SW 1271 (cell line): Measurements from ENCODE around the gene ING3.
A peak's percentile ranks its signal among the peaks of the same experiment; 100 is the strongest.

Source experiments
- DNase-seq, 2 experiments: peaks; one replicate each; lab custom pipeline; 2025; lab: John Stamatoyannopoulos, UW

ING3 gene

GRCh38 chr7:120989257-120990220 is 39.0 kb downstream of the ING3 start:
- no peak for DNase-seq

GRCh38 chr7:120990468-120991118 is 40.0 kb downstream of the ING3 start:
- DNase-seq = no peak

DNA sequence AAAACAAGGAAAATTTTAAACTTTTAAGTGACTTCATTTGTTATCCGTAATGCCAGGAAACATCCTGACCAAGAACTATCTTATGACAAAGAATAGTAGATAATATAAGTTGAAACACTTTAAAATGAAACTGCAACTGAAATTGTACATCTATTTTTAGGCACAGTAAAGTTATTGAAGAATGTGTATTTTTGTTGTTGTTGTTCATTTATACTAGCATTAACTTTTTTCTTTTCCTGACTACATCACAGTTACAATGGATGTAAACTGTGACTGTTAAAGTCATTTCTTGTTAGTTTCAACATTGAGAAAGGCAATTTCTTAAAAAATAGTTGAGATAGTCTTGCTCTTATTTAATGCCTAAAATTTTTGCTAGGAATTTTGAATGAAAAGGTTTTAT is 40.6 kb downstream of the ING3 start:
- DNase-seq = no peak

DNA sequence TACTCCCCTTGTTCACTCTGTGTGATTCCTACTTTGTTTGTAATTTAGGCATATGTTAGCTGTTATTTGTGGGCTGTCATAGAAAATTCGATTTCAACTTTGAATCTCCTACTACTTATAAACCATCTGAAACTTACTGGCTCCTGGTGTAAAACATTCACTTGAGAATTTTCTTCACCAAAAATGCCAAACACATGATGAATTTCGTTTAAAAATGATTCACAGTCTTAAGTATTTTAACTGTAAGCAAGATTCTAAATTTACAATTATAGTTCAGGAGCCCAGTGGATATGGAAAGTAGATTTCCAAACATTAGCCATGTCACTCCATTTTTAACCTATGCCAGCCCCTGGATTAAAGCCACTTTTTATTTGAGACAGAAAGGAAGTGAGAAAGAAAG is 41.0 kb downstream of the ING3 start:
- no peak for DNase-seq

DNA sequence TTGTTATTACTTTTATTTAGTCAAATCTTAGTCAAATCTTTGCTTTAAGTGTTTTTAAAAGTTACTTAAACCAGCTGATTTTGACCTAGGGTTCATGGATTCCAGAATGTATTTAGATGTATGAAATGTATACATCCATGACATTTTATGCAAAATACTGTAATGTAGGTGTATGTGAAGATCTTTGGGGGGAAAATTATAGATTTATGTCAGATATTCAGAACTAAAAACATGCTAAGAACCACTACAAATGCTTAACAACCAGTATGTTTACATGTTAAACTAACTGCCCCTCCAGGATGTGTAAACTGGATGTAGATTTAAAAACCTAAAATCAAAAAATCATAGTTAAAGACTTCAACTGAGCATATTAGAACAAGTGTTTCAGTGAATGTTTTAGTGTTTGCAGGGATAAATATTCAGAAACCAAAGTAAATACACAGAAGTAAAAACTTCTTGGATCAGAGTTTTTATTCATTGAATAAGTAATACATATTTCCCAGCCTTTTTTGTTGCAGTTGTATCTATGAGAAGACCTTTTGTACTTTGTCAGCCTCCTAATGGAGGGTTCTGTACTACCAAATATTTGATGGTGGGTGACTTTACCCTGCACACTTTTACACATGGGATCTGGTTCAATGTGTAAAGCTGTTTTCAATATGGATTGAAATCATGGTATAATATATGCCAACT is 41.8 kb downstream of the ING3 start:
- DNase-seq = no peak

DNA sequence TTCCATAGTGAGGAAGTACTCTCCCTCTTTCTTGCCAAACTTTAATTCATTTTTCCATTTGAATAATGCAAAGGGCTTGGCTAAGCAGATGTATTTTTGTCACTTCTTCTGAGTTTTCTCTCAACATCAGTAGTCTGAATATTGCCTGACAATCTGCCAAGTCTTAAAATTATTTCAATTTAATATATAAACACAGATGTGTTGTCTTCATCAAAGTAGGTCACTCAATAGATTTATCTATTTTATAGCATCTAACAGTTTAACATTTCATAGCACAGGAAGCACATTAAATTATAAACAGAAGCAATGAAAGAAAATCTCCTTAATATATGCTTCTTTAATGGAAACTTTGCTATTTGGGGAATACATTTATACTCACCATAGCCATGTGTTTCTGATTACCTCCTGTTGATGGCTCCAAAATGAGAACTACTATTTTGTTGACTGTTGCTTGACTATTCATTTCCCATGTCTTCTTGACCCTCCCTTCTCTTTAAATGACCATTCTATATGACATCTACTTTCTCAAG is 42.5 kb downstream of the ING3 start:
- no peak for DNase-seq

DNA sequence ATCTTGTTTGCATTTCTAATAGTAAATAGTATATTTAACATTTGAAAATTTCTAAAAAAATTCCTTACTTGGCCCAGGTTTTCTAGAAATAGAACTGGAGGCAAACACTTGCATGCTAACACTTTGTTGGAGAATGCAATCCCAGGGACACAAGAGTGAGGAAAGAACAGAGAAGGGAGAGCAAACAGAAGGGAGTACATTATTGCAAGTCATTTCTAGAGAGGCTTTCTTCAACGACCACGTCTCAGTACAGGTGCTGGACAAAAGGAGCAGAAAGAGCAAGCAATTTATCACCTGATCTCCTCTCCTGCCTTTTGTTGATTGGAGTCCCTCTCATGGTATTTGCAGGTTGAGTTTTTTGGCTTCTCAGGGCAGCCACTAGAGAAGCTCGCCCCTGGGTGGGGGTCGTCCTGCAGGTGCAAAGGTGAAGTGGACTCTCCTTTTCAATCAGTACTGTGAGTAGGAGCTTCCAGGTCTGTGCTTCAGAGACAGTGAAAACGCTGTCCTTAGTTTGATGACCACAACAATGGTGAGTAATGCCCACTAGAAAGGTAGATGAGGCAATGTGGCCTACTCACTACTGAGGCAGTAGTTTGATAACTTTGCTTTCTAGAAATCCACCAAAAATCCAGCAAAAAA is 43.1 kb downstream of the ING3 start:
- no peak for DNase-seq

DNA sequence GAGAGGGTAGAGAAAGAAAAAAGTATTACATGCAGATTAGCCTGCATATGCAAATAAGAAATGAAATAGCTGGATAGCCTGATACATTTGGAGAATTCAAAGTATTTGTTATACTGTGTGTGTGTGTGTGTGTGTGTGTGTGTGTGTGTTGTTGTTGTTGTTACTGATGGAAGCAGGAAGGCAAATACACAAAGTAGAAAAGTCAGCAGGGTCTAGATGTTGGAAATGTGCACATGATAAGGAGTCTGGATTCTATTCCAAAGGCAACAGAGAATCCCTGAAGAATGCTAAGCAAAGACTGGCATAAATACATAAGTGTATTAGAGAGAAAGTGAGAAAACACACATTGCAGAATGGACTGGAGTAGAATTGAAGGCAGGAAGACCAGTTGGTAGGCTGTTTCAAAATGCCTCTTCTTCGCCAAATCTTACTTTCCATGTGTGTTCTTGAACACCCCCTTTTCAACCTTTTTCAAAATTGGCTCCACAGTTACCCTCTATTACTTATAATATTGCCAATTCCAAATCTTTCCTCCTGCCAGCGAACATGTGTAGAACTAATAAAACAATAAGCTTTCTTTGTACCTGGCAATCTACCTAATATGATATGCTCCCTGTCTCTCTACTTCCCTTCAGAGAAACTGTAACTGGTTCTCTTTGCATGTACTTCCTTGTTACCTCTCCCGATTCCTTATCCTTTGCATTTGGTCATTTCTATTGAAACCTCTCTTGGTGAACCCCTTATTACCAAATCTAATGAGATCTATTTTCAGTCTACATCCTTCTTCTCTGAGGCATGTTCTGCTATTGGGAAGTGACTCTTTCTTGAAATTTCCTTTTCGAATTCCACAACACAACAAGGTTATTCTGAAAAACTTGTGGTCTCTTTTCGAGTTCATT is 44.2 kb downstream of the ING3 start:
- DNase-seq = no peak

DNA sequence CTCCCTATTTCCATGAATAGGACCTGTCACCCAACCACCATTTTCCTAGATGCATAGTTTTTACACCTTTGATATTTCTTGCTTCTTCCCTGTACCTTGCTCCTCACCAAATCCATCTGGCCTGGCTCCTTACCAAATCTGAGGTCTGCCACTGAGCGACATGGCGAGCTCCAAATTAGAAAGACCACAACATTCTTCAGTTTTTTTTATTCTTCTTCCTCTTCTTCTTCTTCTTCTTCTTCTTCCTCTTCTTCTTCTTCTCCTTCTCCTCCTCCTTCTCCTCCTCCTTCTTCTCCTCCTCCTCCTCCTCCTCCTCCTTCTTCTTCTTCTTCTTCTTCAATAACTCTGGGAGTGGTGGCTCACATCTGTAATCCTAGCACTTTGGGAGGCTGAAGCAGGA is 45.1 kb downstream of the ING3 start:
- DNase-seq = no peak

GRCh38 chr7:120996333-120996987 is 45.9 kb downstream of the ING3 start:
- DNase-seq = peak in 1 of 2 experiments; percentile 47

DNA sequence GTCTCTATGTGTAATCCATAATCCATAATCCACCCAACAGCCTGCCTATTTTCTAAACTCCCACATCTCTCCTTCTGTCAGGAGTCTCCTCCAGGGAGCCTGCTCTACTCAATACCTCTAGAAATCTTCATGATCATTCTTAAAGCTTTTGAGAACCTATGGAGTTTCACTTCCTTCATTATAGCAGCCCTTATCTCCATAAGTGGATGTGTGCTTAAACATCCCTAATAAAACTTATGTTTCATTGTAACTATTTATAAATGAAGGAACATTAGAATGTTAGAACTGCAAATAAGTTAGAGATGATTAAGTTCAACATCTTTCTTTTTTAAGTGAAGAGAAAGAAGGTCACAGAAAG is 46.4 kb downstream of the ING3 start:
- no peak for DNase-seq

- DNase-seq = no peak
Observed at GRCh38 chr7:120997882-120998474, 47.4 kb downstream of the ING3 start.

- DNase-seq = no peak
Observed at GRCh38 chr7:120998520-120998919, 47.9 kb downstream of the ING3 start.

DNA sequence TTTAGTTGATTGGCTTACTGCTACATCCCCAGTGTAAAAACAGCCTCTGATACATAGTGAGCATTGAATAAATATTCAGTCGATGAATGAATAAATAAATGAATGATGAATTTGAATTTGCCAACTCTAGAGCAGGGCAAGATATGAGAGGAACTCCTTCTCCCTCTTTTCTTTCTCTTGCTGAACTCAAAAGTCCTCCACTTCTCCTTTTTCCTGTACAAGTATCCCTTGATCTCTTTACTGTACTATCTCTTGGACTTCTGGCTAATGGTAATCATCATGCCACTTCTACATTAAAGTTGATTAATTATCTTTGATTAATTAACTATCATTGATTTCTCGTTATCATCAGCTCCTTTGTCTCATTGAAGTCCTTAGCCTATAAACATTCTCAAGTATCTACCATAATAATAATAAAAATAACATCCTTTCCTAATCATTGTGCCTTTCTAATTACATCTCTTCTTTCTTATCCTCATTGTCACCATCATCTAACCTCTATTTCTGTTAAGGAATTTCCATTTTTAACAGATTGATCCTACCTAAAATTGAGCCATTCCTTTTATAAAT is 48.5 kb downstream of the ING3 start:
- DNase-seq = no peak

DNA sequence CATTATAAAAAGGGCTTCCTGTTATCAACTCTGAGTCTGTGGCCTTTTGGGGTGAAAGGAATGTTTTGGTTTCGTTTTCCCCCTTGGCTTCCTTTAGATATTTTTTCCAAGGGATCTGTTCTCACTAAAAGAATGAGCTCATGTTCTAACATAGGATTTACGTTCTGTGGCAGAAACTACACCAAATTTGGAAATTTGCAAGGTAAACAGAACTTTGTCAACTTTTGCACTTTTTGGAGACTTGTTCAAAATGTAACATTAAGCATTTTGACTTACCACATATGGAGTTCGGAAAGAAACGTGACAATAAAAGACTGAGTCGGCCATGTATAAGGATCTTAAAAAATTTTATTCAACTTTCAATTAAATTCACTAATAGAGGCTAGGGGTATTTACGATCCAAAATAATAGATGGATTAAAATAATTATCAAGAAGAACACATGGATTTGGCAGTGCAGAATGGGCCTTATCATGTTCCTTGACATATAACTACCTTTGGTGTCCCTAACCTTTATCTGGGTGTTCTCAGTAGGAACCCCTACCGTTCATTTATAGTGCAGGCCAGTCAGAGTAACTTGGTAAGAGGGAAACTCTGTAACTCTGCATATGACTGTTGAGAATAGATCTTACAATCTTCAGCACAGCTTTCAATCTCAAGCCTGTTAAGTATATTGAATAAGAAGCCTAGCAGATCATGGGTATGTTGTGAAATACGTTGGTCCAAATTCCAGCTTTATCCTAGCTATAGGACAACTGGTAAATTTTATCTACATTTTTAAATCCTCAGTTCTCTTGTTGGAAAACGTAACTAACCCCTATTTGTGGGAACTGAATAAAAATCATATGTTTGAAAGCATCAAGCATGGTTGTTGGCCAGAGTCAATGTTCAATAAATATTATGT is 49.8 kb downstream of the ING3 start:
- DNase-seq = no peak

GRCh38 chr7:121001234-121001906 is 50.8 kb downstream of the ING3 start:
- DNase-seq = no peak

DNA sequence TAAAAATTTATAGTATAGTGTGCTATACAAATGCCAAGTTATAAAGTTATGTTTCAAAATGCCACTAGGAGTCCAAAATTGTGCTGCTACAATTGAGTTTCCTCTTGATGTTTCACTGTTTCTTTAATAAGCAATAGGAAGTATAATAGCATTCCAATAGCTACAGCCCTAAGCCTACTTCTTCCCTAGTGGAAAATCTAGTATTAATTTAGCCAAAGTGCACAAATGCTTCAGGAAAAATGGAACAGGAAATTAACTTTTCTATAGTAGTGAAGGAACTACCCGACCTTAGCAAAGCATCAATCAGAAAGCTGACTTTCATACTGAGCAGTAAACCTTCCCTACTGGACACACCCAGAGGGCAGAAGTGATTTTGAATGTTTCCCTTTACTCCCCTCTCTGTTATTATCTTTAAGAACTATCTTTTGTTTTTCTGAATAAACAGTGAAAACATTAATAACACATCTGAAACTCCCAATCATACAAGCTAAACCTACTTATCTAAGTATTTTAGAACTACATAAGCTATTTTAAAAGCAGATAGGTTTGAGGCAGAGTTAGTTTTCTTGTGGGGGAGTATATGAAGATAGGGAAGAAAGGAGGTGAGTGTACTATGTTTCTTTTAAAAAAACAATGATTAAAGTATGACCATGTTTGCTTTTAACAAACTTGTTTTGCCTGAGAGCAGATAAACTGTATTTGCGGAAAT is 51.6 kb downstream of the ING3 start:
- no peak for DNase-seq
